HG02759 (cell line): ENCODE measurements around the gene EMP1.

Source experiments
- ATAC-seq: cut with Tn5 transposase; IDR thresholded peaks from one replicate; pipeline ENCODE4 v1.9.1; 2021; ENCODE audit warnings: mild to moderate bottlenecking, moderate library complexity; ENCODE audit not compliant: unreplicated experiment

The EMP1 gene

DNA sequence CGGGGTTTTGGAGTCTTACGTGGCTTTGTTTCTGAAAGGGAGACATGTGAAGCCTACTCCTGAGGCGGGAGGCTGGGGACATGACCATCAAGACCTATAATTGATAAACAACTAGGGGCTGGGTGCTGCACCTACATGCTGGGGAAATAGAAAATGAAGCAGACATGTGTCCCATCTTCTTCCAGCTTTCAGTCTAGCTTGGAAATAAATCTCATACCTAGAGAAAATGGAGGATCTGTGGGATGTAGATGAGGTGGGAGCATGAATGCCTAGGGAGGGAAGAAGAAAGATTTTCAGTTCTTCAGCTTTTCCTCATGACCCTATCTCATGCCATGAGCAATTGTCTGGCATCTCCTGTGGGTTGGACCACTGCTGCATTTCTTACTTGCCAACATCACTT, 22.1 kb downstream of the EMP1 start:
- ATAC-seq: no peak

GRCh38 chr12:13219320-13219719, 22.8 kb downstream of the EMP1 start:
- ATAC-seq: no peak

GRCh38 chr12:13220838-13221237, 24.3 kb downstream of the EMP1 start:
- ATAC-seq: no peak

DNA sequence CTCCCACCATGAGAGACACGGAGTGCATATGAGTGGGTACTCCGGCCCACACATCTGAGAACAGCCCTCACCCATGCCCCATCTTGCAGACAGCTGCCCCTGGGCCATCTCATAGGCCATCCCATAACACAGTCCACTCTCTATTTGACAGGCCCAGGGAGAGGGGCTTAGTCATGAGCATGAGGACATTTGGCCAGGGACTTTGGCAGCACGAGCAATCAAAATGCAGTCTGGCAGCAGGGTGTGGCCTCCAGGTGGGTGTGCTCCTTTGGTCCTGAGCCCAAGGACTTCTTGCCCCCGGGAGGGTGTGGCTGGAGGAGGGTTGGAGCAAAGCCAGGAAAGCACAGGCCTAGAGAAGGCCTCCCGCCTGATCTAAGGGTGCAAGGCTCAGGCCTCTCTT, 25.6 kb downstream of the EMP1 start:
- no peak for ATAC-seq

- no peak for ATAC-seq
Observed at GRCh38 chr12:13223179-13223804, 26.8 kb downstream of the EMP1 start.

- ATAC-seq: no peak
Observed at GRCh38 chr12:13223941-13224340, 27.4 kb downstream of the EMP1 start.

DNA sequence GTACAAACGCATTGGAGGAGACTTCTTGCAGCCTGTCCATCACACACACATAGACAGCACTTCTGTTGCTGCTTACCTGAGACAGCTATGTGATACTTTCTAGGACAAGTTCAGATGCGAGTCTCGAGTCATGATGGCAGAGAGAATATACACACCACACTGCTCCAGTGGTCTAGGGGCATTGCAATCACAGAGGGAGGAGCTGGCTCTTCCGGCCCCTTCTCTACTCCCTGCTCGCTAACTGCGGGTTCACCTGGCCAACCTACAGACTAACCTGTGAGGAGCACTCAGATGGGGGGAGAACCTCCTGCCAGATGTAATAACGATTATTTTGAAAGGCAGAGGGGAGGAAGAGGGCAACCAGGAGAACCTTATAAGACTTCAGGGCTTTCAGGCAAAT, 30.7 kb downstream of the EMP1 start:
- no peak for ATAC-seq

DNA sequence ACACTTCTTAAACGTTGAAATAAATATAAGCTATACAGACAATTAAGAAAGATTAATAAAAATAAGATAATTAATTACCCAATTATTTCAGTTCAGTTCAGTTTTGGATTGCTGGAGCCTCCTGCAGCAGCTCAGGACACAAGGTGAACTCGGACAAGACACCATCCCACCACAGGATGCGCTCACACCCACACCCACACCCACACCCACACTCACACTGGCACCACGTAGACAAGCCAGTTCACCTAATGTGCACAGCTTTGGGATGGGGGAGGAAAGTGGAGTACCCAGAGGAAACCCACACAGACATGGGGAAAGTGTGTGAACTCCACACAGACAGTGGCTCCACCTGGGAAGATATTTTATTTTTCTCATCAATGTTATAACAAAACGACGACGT, 32.1 kb downstream of the EMP1 start:
- ATAC-seq: no peak

DNA sequence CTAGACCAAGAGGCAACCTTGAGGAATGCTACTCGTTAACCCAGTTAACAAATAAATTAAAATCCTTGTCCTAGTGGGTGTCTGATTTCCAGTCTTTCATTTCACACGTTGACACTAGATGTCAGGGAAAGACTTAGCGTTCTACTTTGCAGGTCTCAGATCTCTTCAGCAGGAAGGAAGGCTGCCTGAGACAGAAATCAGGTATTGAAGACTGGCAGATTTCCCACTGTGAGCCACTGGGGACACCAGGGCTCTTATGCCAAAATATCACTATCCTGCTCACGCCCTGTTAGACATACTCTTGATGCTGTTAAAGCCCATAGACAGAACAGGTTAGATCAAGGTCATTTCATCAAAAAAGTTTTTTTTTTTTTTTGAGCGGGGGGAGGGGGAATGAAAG, 33.0 kb downstream of the EMP1 start:
- no peak for ATAC-seq

GRCh38 chr12:13230500-13230899, 34.0 kb downstream of the EMP1 start:
- no peak for ATAC-seq

DNA sequence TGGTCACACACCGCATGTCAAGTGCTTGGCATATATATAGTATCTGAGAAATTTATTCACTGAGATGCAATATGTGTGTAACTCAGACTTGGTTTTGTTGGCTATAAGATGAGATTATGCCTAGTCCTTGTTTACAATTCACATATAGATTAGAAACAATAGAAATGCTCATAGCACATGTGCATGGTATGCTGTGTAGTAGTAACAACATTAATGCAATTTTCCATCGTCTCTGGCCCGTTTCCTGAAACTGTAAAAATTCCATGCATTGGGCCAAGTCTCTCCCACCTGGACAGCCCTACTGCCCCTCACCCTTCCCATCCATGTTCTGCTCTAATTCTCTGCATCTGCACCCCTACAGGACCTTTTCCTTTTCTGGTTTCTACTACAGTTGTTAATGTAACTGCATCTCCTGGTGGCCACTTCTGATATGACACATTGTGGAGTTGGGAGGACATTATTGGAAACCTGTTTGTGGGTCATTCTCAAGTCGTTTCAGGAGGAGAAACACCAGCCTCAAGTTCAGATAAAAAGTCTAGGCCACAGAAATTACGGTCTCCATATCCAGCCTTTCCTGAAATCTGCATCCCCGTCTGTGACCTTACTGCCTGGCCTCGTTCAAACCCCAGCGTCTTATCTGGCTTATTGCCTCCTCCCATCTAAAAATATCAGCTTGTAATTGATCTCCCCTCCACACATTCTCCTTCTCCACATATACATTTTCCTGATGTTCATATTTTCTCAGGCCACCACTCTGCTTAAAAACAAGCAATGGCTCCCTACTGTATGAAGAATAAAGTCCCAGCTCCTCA, 37.5 kb downstream of the EMP1 start:
- ATAC-seq: no peak

DNA sequence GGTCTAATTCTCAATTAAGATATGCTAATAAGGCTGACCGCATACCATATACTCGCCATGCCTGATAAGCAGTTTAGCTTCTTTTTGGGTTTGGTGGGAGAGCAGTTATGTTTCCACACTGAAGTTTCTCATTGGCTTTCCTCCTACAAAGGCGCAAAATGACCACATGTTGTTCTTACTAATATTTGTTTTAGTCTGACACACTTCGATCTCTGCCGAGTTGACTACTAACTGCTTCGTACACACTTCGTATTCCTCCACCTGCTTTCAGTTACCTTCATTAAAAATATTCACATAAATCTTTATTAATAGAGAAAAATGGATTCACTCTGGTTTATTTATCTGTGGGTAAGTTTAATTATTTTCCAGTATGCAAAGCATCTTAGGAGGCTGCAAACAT, 41.7 kb downstream of the EMP1 start:
- no peak for ATAC-seq

DNA sequence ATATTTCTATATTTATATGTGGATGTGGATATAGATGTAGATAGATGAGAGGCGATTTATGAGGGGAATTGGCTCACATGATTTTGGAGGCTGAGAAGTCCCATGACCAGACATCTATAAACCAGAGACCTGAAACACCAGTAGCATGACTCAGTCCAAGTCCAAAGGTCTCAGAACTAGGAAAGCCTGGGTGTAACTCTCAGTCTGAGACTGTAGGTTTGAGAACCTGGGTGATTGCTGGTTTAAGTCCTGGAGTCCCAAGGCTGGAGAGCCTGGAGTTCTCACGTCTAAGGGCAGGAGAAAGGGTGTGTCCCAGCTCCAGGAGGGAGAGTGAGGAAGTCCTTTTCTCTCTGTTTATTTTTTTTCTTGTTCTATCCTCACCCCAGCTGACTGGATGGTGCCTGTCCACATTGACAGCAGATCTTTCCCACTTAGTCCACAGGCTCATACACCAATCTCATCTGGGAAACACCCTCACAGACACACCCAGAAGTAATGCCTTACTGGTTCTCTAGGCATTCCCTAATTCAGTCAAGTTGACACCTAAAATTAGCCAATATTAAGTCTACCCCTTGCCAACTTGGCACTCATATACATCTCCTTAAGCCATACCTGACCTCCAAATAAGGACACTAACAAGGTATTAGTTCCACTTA, 45.4 kb downstream of the EMP1 start:
- ATAC-seq: no peak

DNA sequence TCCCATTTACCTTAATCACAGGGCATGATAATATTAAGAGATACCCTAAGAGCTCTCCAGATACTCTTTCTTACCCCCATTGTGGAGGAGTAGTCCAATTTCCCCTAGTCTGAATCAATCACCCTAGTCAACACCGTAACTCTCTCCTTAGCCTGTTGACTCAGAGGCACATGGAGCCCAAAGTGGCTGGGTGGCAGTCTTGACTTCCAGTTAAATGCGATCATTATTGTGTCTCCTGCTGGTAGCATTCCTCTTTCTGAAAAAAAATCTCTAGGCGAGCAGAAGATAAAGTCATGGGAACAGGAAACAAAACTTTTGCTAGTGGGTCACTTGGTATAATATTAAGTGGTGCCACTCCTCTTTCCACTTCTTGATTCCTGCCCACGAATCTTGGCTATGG, 46.4 kb downstream of the EMP1 start:
- ATAC-seq: no peak

GRCh38 chr12:13243516-13244070, 47.1 kb downstream of the EMP1 start:
- ATAC-seq: no peak

DNA sequence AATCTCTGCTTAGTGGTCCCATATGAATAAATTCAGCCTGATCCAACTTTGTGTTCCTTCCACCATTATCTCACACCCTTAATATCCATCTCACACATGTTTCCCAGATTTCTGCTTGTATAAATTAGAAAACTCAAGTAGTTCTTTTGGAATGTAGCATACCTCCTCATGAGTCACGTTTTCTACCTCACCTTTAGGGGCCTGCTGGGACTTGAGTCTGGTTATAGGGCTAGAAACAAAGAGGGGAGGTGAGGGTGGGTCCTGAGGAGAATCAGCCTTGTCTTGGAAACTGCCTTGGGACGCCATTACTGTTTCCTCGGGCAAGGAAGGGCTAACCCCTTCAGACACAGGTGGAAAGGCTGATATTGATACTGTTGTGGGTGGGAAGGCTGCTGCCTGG, 51.1 kb downstream of the EMP1 start:
- no peak for ATAC-seq

DNA sequence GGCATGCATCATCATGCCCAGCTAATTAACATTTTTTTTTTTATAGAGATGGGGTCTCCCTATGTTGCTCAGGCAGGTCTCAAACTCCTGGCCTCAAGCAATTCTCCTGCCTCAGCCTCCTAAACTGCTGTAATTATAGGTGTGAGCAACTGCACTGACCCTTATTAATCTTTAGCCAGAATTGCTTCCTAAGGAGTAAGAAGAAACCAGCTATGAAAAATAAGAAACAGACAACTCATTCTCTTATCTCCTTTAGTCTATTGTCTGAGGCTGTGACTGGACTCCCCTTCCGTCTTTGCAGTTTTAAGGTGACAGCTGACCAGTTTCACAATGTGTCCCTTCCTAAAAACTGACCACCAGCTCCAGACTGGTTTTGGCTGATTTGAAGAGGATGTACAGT, 52.4 kb downstream of the EMP1 start:
- ATAC-seq: no peak

DNA sequence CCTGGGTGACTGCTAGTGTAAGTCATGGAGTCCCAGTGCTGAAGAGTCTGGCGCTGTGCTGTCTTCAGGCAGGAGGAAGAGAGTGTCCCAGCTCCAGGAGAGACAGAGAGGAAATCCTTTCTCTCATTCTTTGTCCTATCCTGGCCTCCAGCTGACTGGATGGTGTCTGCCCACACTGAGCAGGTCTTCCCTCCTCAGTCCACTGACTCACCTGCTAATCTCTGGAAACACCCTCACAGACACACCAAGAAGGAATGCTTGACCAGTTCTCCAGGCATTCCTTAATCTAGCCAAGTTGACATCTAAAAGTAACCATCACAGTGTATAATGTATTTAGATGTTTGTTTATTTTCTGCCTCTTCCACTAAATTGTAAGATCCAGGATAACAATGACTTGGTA, 53.9 kb downstream of the EMP1 start:
- ATAC-seq: no peak

- ATAC-seq: no peak
Observed at GRCh38 chr12:13251521-13251920, 55.0 kb downstream of the EMP1 start.

GRCh38 chr12:13252024-13252423, 55.5 kb downstream of the EMP1 start:
- ATAC-seq: no peak

DNA sequence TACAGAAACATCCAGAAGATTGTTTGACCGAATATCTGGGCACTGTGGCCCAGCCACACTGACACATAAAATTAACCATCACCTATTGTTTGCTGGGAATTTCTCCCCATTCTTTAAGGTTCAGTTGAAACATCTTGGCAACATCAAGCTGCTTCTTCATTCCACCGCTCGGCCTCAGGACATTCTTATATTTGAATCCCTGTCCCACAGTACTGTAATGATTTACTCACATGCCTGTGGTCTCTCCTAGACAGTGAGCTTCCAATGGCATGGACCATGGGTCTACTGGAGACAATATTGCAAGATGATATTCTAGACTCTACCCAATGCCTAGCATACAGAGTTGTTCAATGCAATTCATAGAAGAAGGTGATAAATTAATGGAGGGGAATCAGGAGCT, 56.1 kb downstream of the EMP1 start:
- no peak for ATAC-seq
